CD14-positive monocyte (primary cell): ENCODE measurements around the gene MYH9. TPM values are rescaled to one million over a fixed set of nuclear protein-coding genes. Genes with fewer than 3 reads are reported as not detected.
A peak's percentile ranks its signal among the peaks of the same experiment; 100 is the strongest.

ENCODE experiments used
- DNase-seq, 3 donors: peaks; one replicate each; pipeline ENCODE4 v3.0.0-alpha.2; 2011 to 2022
- H2AFZ ChIP-seq: 2 replicates; pipeline ENCODE4 v1.6.0; 2012; ENCODE audit warnings: mild to moderate bottlenecking, low read depth, low read length, inconsistent platforms; ENCODE audit not compliant: insufficient read depth, poor library complexity, severe bottlenecking
- H3K27ac ChIP-seq, 2 donors: 1 replicate in 1 of 2; 2 replicates in 1 of 2; pipeline ENCODE4 v1.5.1; 2012 to 2013; ENCODE audit warnings: low read length in 2 of 2, control low read depth in 1 of 2, inconsistent platforms in 1 of 2, low read depth in 1 of 2, mild to moderate bottlenecking in 1 of 2
- H3K27me3 ChIP-seq, 2 donors: one replicate each; pipeline versions ENCODE4 v1.6.0 to v1.6.1; 2011 to 2013; ENCODE audit warnings: low read length in 2 of 2; ENCODE audit not compliant: control insufficient read depth in 2 of 2, insufficient read depth in 2 of 2
- H3K36me3 ChIP-seq, 2 donors: replicated peaks in 1 of 2; 1 replicate in 1 of 2; 2 replicates in 1 of 2; pipeline versions ENCODE4 v1.5.1 to v1.6.1; 2012 to 2013; ENCODE audit warnings: low read length in 2 of 2, control low read depth in 1 of 2, inconsistent platforms in 1 of 2, mild to moderate bottlenecking in 1 of 2; ENCODE audit not compliant: insufficient read depth in 2 of 2, control insufficient read depth in 1 of 2
- H3K4me1 ChIP-seq, 2 donors: 1 replicate in 1 of 2; 2 replicates in 1 of 2; pipeline versions ENCODE4 v1.5.1 to v1.6.1; 2012 to 2013; ENCODE audit warnings: low read length in 2 of 2, control low read depth in 1 of 2, inconsistent platforms in 1 of 2, mild to moderate bottlenecking in 1 of 2, moderate library complexity in 1 of 2; ENCODE audit not compliant: insufficient read depth in 2 of 2, control insufficient read depth in 1 of 2
- H3K4me2 ChIP-seq: replicated peaks from 2 replicates; pipeline ENCODE3; 2012; ENCODE audit warnings: low read length, moderate library complexity, mild to moderate bottlenecking; ENCODE audit not compliant: poor library complexity, severe bottlenecking; ENCODE audit errors: extremely low read depth
- H3K4me3 ChIP-seq, 3 experiments: fragments of 200-600 bp in 1 of 3; sonication (generic) in 1 of 3; replicated peaks in 1 of 3; 1 replicate in 2 of 3; 2 replicates in 1 of 3; pipeline ENCODE4 v1.5.1; 2011 to 2013; ENCODE audit warnings: low read length in 3 of 3, mild to moderate bottlenecking in 3 of 3, control low read depth in 2 of 3, low read depth in 2 of 3, inconsistent platforms in 1 of 3, moderate library complexity in 1 of 3
- H3K79me2 ChIP-seq: 2 replicates; pipeline ENCODE4 v1.6.0; 2012; ENCODE audit warnings: mild to moderate bottlenecking, control low read depth, inconsistent platforms, low read length, moderate library complexity; ENCODE audit not compliant: insufficient read depth
- H3K9ac ChIP-seq: 2 replicates; pipeline ENCODE4 v1.6.0; 2017; ENCODE audit warnings: low read length, mild to moderate bottlenecking; ENCODE audit not compliant: insufficient read depth, poor library complexity, severe bottlenecking
- H3K9me3 ChIP-seq, 2 donors: replicated peaks in 1 of 2; 1 replicate in 1 of 2; 2 replicates in 1 of 2; pipeline versions ENCODE4 v1.5.1 to v1.6.1; 2012 to 2013; ENCODE audit warnings: low read length in 2 of 2, control low read depth in 1 of 2; ENCODE audit not compliant: control insufficient read depth in 1 of 2, insufficient read depth in 1 of 2
- H4K20me1 ChIP-seq: 2 replicates; pipeline ENCODE4 v1.6.0; 2012; ENCODE audit warnings: mild to moderate bottlenecking, low read length, control low read depth, moderate library complexity; ENCODE audit not compliant: insufficient read depth
- H3K27ac Mint-ChIP-seq, 7 donors: one replicate each; pipeline ENCODE4 v1.8.0; 2020; ENCODE audit warnings: mild to moderate bottlenecking in 7 of 7, mixed read lengths in 7 of 7, moderate library complexity in 6 of 7, inconsistent platforms in 2 of 7
- H3K27me3 Mint-ChIP-seq, 3 donors: one replicate each; pipeline ENCODE4 v1.8.0; 2021 to 2022; ENCODE audit warnings: low read depth in 3 of 3, mild to moderate bottlenecking in 3 of 3, mixed read lengths in 3 of 3, moderate library complexity in 3 of 3, inconsistent platforms in 1 of 3
- H3K36me3 Mint-ChIP-seq, 2 donors: one replicate each; pipeline ENCODE4 v1.8.0; 2020; ENCODE audit warnings: mixed read lengths in 2 of 2, inconsistent platforms in 1 of 2, mild to moderate bottlenecking in 1 of 2
- H3K4me1 Mint-ChIP-seq: one replicate; pipeline ENCODE4 v1.8.0; 2020; ENCODE audit warnings: mild to moderate bottlenecking, mixed read lengths
- H3K4me3 Mint-ChIP-seq, 2 donors: one replicate each; pipeline ENCODE4 v1.8.0; 2020; ENCODE audit warnings: mild to moderate bottlenecking in 2 of 2, mixed read lengths in 2 of 2, moderate library complexity in 1 of 2
- H3K9me3 Mint-ChIP-seq, 7 donors: one replicate each; pipeline ENCODE4 v1.8.0; 2020 to 2022; ENCODE audit warnings: mixed read lengths in 7 of 7, mild to moderate bottlenecking in 6 of 7, moderate library complexity in 6 of 7, inconsistent platforms in 2 of 7
- WGBS: methylation state at CpG from one replicate; pipeline ENCODE4 v1.1.5; 2013; ENCODE audit warnings: missing lambda C conversion rate; ENCODE audit not compliant: insufficient coverage; 5-methylcytosine and 5-hydroxymethylcytosine counted together
- intact Hi-C, 2 donors: fragments of 100-400 bp; cut with micrococcal nuclease; formaldehyde crosslinking; loops; one replicate each; pipeline versions ENCODE4 v1.15.0 to v1.15.1; 2023
- polyA plus RNA-seq, 3 donors: library from polyadenylated mRNA; depleted of rRNA in 1 of 3; unstranded in 2 of 3; stranded (reverse) in 1 of 3; fragments of 300-500 nt in 2 of 3; fragments of >200 nt in 1 of 3; fragmentation: Illumina TruSeq in 2 of 3; gene quantifications; 1 replicate in 2 of 3; 2 replicates in 1 of 3; pipeline ENCODE4 v1.2.3, GENCODE V29; 2012 to 2021
- TF ChIP-seq, protein P1 (sequence below): fragments of 200-600 bp; IDR thresholded peaks from one replicate; pipeline ENCODE4 v1.8.0; 2022; ENCODE audit warnings: antibody characterized with exemption, mild to moderate bottlenecking

MYH9 gene
- polyA plus RNA-seq, 3 donors = 35.6 to 163 (median 79.5) TPM

DNA sequence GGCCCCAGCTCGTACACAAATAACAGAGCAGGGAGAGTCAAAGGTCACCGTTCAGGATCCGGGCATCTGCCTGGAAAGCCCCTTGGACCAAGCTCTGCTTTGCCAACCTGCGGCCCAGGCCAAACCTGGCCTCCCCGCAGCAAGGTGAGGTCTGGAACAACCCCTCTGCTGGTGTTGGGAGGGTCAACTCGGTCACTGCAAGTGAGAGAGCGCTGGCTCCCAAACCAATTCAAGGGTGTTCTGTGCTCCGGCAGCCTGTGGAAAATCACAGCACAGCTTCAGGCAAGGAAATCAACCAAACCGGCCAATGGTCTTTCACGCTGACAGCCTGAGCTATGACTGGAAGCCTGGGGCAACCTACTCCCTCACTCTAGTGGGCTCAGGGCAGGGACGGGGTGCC lies 63.4 kb downstream of the MYH9 start:
- Histone ChIP-seq H3K27me3 (no peaks in the 10 kb centered on the region), H3K9ac (no peak overlapping the region), H3K27ac (peak overlapping the region in 1 of 2 donors; percentile 40), H3K79me2 (peaks cover 95% of the 10 kb centered on the region), H2AFZ (no peak overlapping the region), H3K4me2 (no peak overlapping the region), H3K4me3 (no peak overlapping the region), H3K9me3 (no peaks in the 10 kb centered on the region), H3K36me3 (peaks cover 95 to 99% of the 10 kb centered on the region in 2 donors), H3K4me1 (peaks cover 4 to 9% of the 10 kb centered on the region in 2 donors), H4K20me1 (peaks cover 100% of the 10 kb centered on the region)
- no peaks in the 10 kb centered on the region for H3K27me3 Mint-ChIP-seq
- H3K36me3 Mint-ChIP-seq = peaks cover 91 to 99% of the 10 kb centered on the region in 2 donors
- TF ChIP-seq, protein P1, sequence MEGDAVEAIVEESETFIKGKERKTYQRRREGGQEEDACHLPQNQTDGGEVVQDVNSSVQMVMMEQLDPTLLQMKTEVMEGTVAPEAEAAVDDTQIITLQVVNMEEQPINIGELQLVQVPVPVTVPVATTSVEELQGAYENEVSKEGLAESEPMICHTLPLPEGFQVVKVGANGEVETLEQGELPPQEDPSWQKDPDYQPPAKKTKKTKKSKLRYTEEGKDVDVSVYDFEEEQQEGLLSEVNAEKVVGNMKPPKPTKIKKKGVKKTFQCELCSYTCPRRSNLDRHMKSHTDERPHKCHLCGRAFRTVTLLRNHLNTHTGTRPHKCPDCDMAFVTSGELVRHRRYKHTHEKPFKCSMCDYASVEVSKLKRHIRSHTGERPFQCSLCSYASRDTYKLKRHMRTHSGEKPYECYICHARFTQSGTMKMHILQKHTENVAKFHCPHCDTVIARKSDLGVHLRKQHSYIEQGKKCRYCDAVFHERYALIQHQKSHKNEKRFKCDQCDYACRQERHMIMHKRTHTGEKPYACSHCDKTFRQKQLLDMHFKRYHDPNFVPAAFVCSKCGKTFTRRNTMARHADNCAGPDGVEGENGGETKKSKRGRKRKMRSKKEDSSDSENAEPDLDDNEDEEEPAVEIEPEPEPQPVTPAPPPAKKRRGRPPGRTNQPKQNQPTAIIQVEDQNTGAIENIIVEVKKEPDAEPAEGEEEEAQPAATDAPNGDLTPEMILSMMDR = no peak
- DNase-seq = no peak
- over 99% methylated on average over 9 of the region's 11 CpGs for WGBS
- H3K27ac Mint-ChIP-seq = peak overlapping the region in 1 of 7 donors; percentile 66
- H3K4me1 Mint-ChIP-seq = peaks cover 14% of the 10 kb centered on the region
- no peaks in the 10 kb centered on the region for H3K9me3 Mint-ChIP-seq
- intact Hi-C loops = no loop called here
- H3K4me3 Mint-ChIP-seq = no peak overlapping the region

- peaks cover 93 to 100% of the 10 kb centered on the region in 2 donors for H3K36me3 Mint-ChIP-seq
Measured at GRCh38 chr22:36323855-36324331, 63.9 kb downstream of the MYH9 start.

More at GRCh38 chr22:36323855-36324331, 63.9 kb downstream of the MYH9 start:
- Mint-ChIP-seq H3K4me3 (no peak overlapping the region), H3K27ac (no peak overlapping the region), H3K9me3 (no peaks in the 10 kb centered on the region), H3K27me3 (no peaks in the 10 kb centered on the region), H3K4me1 (peaks cover 9% of the 10 kb centered on the region)
- Histone ChIP-seq H3K27me3 (no peaks in the 10 kb centered on the region), H3K4me1 (peaks cover 0 to 4% of the 10 kb centered on the region in 2 donors), H3K4me2 (no peak overlapping the region), H3K79me2 (peaks cover 94% of the 10 kb centered on the region), H3K4me3 (no peak overlapping the region), H3K9me3 (no peaks in the 10 kb centered on the region), H3K9ac (no peak overlapping the region), H2AFZ (no peak overlapping the region), H4K20me1 (peaks cover 100% of the 10 kb centered on the region), H3K27ac (peak overlapping the region in 1 of 2 donors; percentile 40), H3K36me3 (peaks cover 98 to 100% of the 10 kb centered on the region in 2 donors)
- WGBS = 98% methylated on average over 18 of the region's 21 CpGs
- intact Hi-C loops = no loop called here
- DNase-seq = no peak
- TF ChIP-seq, protein P1 = no peak
